ENCODE measurements around the gene TMEM182. TPM values are rescaled to one million over a fixed set of nuclear protein-coding genes. Genes with fewer than 3 reads are reported as not detected.

The TMEM182 gene
- total RNA-seq, 2 donors from 2014 or later: 4.2 to 5.6 TPM

DNA sequence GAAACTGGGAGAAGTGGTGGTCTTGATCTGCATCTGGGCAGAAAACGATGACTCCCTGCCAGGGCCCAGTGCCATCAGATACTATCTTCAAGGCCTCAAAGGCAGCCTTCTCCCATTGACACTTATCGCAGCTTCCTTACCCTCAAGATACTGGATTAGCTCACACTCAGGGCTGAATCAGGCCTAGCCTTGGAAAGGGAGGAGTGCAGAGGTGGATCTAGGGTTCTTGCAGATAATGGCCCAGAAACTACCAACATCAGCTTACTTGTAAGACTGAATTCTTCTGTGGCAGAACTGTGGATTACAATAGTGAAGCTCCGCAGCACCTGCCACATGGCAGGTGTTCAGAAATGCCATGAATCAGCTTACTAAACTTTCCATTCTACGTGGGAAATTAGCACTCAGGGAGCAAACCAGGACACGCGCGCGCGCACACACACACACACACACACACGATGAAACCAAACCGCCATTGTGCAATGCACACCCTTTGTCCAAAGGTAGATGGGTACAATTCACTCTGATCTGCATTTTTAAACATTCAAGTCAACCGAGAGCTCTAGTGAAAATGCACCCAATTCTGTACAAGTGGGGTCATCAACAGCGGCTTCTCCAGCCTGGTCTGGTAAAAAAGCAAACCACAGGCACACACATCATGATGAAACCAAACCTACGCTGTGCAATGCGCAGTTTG lies 26.3 kb upstream of the TMEM182 start:
- Histone ChIP-seq H3K36me3 (ENCODE audit: control insufficient read depth, insufficient read depth, low read length) (peaks cover 15% of the 10 kb centered on the region), H3K4me1 (ENCODE audit: control insufficient read depth, insufficient read depth, low read length) (peaks cover 3% of the 10 kb centered on the region), H3K27ac (ENCODE audit: low read depth, low read length) (no peak overlapping the region), H3K9ac (ENCODE audit: extremely low read depth, low read length, poor library complexity, severe bottlenecking) (peak overlapping the region; percentile 70), H3K9me3 (ENCODE audit: control insufficient read depth, low read length) (peaks cover 2% of the 10 kb centered on the region), H3K27me3 (ENCODE audit: control insufficient read depth, insufficient read depth, low read length, poor library complexity, severe bottlenecking) (no peaks in the 10 kb centered on the region), H3K4me3 (ENCODE audit: low read length) (peak overlapping the region; percentile 96)
- H3K27ac Mint-ChIP-seq: peak overlapping the region; percentile 30
- TF ChIP-seq, protein P1, sequence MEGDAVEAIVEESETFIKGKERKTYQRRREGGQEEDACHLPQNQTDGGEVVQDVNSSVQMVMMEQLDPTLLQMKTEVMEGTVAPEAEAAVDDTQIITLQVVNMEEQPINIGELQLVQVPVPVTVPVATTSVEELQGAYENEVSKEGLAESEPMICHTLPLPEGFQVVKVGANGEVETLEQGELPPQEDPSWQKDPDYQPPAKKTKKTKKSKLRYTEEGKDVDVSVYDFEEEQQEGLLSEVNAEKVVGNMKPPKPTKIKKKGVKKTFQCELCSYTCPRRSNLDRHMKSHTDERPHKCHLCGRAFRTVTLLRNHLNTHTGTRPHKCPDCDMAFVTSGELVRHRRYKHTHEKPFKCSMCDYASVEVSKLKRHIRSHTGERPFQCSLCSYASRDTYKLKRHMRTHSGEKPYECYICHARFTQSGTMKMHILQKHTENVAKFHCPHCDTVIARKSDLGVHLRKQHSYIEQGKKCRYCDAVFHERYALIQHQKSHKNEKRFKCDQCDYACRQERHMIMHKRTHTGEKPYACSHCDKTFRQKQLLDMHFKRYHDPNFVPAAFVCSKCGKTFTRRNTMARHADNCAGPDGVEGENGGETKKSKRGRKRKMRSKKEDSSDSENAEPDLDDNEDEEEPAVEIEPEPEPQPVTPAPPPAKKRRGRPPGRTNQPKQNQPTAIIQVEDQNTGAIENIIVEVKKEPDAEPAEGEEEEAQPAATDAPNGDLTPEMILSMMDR (conservative IDR thresholded peaks at IDR 0.05): no peak
- no peaks in the 10 kb centered on the region for H3K9me3 Mint-ChIP-seq
- DNase-seq: peak; percentile 56
- peaks cover 16% of the 10 kb centered on the region for H3K4me1 Mint-ChIP-seq
- H3K27me3 Mint-ChIP-seq (ENCODE audit: insufficient read depth): no peaks in the 10 kb centered on the region
- H3K4me3 Mint-ChIP-seq: peak overlapping the region; percentile 98
- WGBS, 2 experiments (ENCODE audit: insufficient coverage in 1 of 2, insufficient read length in 1 of 2): 68 to 69% methylated on average over 8 to 15 of the region's 15 CpGs
- peaks cover 15% of the 10 kb centered on the region for H3K36me3 Mint-ChIP-seq (ENCODE audit: low read depth)

DNA sequence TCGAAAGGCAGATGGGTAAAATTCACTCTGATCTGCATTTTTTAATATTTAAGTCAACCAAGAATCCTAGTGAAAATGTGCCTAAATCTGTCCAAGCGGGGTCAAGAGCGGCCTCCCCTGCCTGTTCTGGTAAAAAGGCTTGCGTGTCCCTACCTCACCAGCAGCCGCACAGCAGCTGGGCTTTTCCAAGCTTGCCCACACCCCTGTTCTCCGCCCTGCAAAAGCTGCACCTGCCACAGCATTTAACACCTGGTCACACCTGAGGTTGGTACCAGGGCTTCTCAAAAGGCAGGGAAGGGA lies 25.8 kb upstream of the TMEM182 start:
- peaks cover 3% of the 10 kb centered on the region for H3K4me1 ChIP-seq (ENCODE audit: control insufficient read depth, insufficient read depth, low read length)
- peak overlapping the region; percentile 70 for H3K9ac ChIP-seq (ENCODE audit: extremely low read depth, low read length, poor library complexity, severe bottlenecking)
- no peak for DNase-seq
- H3K4me3 ChIP-seq (ENCODE audit: low read length): peak overlapping the region; percentile 96
- peaks cover 10% of the 10 kb centered on the region for H3K36me3 Mint-ChIP-seq (ENCODE audit: low read depth)
- H3K4me3 Mint-ChIP-seq: peak overlapping the region; percentile 98
- no peaks in the 10 kb centered on the region for H3K27me3 Mint-ChIP-seq (ENCODE audit: insufficient read depth)
- H3K27ac ChIP-seq (ENCODE audit: low read depth, low read length): no peak overlapping the region
- 9 to 24% methylated on average over 5 to 6 of the region's 6 CpGs for WGBS, 2 experiments (ENCODE audit: insufficient coverage in 1 of 2, insufficient read length in 1 of 2)
- H3K36me3 ChIP-seq (ENCODE audit: control insufficient read depth, insufficient read depth, low read length): peaks cover 10% of the 10 kb centered on the region
- H3K9me3 Mint-ChIP-seq: no peaks in the 10 kb centered on the region
- no peaks in the 10 kb centered on the region for H3K27me3 ChIP-seq (ENCODE audit: control insufficient read depth, insufficient read depth, low read length, poor library complexity, severe bottlenecking)
- H3K4me1 Mint-ChIP-seq: peaks cover 16% of the 10 kb centered on the region
- peak overlapping the region; percentile 91 for H3K27ac Mint-ChIP-seq
- TF ChIP-seq, protein P1 (conservative IDR thresholded peaks at IDR 0.05): no peak
- H3K9me3 ChIP-seq (ENCODE audit: control insufficient read depth, low read length): peaks cover 7% of the 10 kb centered on the region

DNA sequence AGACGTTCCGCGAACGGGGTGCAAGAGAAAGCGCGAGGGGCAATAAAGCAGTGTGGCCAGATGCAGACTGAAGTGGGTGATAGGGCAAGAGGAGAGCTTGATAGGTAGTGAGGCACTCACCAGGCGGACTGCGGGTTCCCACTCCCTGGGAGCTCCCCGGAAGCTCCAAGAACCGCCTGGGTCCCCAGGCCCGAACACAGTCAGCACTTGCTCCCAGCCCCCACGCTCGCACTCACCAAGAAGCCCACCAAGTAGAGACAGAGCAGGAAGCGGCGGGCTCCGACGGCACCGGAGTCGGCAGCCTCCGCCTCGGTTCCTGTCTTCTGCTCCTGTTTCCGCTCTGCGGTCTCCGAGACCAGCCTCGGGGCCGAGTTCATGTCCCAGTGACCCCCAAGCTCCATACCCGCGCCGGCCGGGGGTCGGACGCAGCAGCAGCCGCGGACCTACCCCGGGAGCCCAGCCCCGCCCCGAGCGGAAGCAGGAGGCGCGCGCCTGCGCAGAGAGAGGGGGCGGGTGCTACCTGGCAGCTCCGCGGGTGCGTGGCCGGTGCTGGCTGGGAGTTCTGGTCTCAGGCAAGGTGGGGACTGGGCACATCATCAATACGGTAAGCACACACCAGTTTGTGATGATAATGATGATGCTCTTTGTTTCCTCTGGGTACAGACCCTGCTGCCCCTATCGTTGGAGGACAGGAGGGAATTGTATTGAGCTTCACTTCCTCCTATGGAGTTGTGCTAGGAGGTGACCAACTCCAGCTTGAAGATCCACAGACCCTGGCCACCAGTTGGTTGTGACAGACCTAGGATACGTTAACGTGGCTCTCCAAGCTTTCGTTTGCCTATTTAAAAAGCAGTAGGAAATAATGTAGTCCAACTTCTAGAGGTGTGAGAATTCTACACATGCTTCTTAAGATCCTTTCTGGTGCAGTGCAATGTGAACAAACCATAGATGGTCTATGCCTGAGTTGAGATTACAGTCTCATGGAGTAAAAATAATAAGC lies 25.1 kb upstream of the TMEM182 start:
- WGBS, 2 experiments (ENCODE audit: insufficient coverage in 1 of 2, insufficient read length in 1 of 2): 0 to 2% methylated on average over 9 to 52 of the region's 52 CpGs

More for the DNA sequence above, 25.1 kb upstream of the TMEM182 start:
- Mint-ChIP-seq H3K9me3 (no peaks in the 10 kb centered on the region), H3K27ac (peak overlapping the region; percentile 91), H3K27me3 (ENCODE audit: insufficient read depth) (no peaks in the 10 kb centered on the region), H3K4me1 (peaks cover 16% of the 10 kb centered on the region), H3K4me3 (peak overlapping the region; percentile 98), H3K36me3 (ENCODE audit: low read depth) (peaks cover 5% of the 10 kb centered on the region)
- Histone ChIP-seq H3K27me3 (ENCODE audit: control insufficient read depth, insufficient read depth, low read length, poor library complexity, severe bottlenecking) (no peaks in the 10 kb centered on the region), H3K4me3 (ENCODE audit: low read length) (peak overlapping the region; percentile 96), H3K9ac (ENCODE audit: extremely low read depth, low read length, poor library complexity, severe bottlenecking) (peak overlapping the region; percentile 70), H3K9me3 (ENCODE audit: control insufficient read depth, low read length) (peaks cover 13% of the 10 kb centered on the region), H3K27ac (ENCODE audit: low read depth, low read length) (no peak overlapping the region), H3K4me1 (ENCODE audit: control insufficient read depth, insufficient read depth, low read length) (peaks cover 3% of the 10 kb centered on the region), H3K36me3 (ENCODE audit: control insufficient read depth, insufficient read depth, low read length) (peaks cover 5% of the 10 kb centered on the region)
- TF ChIP-seq, protein P1 (conservative IDR thresholded peaks at IDR 0.05): no peak
- DNase-seq: peak; percentile 94
